GM21390 (cell line): ENCODE measurements around the gene ETV1.
"Not testable (repeated sequence)": the region's sequence is repeated elsewhere in the genome, so short reads cannot be mapped to it uniquely, and the experiment has no call there.

Experiments used
- ATAC-seq: cut with Tn5 transposase; IDR thresholded peaks from one replicate; pipeline ENCODE4 v1.9.1; 2021; ENCODE audit not compliant: unreplicated experiment

Gene ETV1

DNA sequence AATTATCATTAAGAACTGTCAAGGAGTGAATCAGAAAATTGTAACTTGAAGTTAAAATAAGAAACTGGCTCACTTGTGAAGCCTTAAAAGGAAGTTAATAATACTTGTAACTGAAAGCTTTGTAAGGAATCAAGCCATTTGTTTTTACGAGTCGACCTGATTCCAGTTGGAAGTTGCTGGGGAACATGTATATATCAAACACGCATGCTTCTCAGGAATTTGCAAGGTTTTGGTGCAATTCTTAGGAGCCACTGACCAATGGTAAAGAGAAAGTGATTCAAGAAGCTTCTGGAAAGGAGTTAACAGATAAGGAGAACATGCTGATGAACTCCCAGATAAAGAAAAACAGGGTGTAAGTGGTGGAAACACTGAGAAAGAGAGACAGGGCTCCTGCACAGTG lies 56.4 kb downstream of the ETV1 start:
- ATAC-seq = no peak

DNA sequence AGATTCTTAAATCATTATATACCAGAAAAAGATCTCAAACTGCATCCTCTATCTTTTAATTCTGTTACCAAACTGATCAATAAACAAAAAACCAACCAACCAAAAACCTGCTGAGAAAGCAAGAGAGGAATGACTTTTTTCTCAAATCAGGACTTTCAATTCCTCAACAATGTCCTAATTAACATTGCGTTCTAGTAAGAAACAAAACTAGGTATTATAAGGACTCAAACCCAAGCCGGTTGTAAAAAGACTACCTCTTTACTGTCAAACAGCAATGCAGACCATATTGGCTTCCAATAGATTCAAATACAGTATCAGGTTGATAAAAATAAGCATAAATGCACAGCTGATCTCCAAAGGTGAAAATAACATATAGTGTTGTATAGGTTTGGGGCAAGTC lies 57.3 kb downstream of the ETV1 start:
- ATAC-seq = no peak

DNA sequence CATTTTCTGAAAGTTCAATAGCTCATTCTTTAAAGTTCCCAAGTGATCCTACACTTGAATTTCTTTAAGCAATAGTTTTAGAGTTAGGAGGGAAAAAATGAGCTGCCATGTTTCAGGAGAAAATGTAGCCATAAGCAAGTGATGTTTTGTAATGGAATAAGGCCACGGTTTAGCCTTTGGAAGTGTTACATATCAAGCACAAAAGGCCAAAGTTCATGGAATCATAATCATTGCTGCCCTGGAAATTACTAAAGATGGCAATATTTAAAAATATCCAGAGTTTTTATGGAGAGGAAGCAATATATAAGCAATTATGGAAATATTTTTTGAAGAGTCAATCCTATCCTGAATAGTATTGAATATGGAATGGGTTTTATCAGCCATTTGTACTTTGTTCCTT lies 68.4 kb downstream of the ETV1 start:
- no peak for ATAC-seq

DNA sequence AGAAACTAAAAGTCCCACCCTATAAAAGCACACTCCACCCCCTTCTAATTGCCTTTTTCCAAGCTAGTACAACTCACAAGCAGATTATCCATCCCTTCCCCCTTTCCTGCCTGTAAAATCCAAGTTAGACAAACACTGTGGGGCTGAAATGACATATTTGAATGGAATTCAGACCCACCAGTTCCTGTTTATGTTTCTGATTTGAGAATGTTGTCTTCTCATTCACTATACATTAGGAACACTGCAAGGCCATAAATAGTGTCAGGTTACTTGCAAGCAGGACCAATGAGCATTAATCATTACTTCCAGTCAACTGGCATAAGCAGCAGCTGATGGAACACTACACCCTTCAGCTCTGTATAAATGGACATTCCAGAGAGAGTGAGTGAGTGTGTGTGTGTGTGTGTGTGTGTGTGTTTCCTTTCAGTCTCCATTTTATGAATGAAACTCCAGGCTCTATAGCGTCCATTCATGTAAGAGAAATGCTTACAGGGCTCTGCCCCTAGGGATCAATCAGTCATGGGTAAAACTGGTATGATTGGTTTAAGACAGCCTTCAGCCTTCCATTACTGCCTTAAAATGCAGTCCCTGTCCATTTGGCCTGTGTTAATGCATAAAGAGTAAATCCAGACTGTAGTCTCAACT lies 69.3 kb downstream of the ETV1 start:
- ATAC-seq = no peak

DNA sequence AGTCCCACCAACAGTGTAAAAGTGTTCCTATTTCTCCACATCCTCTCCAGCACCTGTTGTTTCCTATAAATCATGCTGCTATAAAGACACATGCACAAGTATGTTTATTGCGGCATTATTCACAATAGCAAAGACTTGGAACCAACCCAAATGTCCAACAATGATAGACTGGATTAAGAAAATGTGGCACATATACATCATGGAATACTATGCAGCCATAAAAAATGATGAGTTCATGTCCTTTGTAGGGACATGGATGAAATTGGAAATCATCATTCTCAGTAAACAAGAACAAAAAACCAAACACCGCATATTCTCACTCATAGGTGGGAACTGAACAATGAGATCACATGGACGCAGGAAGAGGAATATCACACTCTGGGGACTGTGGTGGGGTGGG lies 71.1 kb downstream of the ETV1 start:
- ATAC-seq = not testable (repeated sequence)

DNA sequence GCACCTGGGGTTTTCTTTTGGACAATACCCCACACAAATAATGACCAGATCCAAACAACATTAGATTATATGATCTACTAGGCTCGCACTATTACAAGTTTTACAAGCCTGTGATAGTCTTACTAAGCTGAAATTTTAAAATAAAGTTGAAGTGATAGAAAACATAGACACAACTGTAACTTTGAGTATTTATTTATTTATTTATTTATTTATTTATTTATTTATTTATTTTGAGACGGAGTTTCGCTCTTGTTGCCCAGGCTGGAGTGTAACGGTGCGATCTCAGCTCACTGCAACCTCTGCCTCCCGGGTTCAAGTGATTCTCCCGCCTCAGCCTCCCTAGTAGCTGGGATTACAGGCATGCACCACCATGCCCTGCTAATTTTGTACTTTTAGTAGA lies 72.4 kb downstream of the ETV1 start:
- ATAC-seq = not testable (repeated sequence)

DNA sequence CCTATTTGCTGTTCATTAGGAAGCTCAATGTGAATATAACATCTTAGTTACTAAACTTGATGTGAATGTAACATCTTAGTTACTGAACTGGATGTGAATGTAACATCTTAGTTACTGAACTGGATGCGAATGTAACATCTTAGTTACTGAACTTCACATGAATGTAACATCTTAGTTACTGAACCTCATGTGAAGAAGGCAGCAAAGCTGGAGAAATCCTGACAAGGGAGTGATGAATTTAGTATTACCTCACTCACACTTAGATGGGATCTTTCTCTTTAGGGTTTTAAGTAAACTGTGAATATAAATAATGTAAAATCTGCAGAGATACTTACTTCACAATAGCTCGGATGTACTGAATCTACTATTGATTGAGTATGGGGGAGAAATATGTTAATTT lies 73.6 kb downstream of the ETV1 start:
- ATAC-seq = no peak

DNA sequence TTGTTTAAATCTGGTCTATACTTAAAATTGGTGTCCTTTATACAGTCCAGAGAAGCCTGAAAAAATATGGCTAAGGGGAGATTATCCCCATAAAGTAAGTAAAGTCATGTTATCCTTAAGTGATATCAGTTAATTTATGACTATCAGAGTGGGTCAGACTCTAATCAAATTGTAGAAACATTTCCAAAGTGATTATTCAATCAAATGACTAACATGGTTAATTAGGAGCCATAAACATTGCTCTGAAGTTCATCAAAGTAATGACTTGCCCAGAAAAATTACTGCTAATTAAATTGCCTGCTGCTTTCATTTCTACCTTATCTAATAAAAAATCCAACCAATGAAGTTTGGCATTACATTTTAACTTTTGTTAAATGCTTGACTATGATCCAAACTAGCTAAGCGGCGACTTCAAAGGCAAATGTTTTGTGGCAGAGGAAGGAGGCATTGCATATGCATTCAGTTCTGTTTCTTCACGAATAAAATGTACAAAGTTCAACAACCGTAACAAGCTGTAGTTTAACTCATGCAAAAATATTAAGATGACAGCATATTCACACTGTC lies 76.7 kb downstream of the ETV1 start:
- no peak for ATAC-seq

DNA sequence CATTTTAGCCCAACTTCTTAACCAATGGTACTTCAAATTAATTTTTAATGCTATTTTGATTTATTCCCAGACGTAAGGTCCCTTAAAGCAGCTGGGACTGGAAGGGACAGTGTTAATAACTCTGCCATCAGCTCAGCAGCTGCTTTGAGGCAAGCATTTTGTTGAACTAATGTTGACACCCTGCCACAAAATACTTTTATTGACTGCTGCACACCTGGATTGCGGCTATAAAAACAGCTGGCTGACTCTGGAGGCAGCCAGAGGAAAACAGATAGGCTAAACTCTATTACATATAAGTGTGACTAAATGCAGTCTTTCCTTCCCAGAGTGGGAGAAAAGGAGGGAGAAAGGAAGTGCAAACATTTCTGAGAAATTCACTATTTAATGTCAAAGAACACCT lies 77.6 kb downstream of the ETV1 start:
- ATAC-seq = no peak

DNA sequence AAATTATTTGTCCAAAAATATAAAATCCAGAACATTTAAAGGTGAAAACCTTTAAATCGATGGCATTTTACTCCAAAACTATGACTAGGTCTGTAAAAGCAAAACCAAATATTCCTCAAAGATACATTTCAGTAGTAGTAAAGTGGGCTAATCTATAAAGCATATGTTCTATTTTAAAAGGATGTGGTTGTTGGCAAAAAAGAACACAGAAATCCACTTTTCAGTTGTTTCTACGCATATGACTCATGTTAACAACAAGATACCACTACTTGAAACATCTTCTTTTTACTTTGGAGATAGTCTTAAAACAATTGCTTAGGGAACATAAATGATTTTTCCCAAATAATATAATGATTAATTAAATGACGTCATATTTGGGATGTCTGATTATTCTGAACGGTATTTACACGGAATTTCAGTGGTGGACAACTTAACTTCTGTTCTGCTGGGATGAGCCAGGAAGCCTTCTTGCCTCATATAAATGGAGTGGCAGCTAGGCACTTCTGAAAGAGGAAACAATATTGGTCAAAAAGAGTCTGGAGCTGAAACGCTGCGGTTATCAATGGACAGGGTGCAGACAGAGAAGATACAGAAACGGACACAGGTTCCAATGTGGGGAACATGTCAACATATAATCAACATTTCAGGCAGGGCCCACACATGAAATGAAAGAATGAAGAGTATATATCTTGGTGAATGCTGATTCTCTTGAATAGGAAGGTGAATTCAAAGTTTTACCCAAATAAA lies 78.5 kb downstream of the ETV1 start:
- no peak for ATAC-seq

DNA sequence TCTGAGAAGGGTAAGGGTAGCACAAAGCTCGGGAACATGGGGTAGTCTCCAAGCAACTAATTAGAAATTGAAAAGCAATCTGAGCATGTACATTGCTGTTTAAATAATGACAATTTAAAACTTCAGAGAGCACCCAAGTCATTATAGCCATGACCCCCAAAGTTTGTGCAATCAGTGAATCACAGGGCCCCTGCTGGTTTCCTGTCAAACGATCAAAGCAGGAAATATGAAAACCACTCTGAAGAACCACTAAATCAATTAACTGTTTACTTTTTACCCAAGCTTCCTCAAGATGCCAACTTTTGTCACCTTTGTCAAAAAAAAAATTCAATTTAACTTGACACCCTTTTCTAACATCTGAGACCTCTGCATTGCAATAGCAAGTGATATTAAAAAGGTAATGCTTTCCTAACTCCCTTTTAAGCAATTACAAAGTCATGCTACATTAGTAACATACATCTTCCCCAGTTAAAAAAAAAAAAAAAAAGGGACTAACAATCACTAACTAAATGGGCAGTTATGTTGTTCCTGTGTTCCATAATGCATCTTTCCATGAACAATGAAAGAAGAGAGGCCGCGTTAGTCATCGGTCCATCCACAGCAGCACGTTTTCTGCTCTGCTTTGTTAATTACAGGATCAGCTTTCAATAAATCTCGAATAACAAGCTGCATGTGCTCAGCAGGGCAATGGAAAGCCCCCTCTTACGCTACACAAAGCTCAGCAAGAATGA lies 80.6 kb downstream of the ETV1 start:
- no peak for ATAC-seq

DNA sequence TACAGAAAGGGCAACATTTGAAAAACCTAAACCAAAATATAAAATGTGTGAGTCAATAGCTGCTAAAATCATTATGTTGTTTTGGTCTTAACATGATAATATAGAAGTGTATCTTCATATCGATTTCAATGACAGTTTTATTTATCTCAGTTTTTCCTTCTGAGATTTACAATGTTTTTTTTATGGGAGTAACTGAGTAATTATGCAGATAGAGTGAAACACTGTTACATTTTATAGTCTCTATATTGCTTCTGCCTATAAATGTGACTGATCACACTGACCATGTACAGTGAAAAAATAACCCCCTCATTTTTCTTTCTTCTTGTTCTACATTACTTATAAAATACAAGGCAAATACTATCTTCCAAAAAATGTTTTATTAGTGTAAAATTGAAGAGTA lies 81.6 kb downstream of the ETV1 start:
- ATAC-seq = no peak

DNA sequence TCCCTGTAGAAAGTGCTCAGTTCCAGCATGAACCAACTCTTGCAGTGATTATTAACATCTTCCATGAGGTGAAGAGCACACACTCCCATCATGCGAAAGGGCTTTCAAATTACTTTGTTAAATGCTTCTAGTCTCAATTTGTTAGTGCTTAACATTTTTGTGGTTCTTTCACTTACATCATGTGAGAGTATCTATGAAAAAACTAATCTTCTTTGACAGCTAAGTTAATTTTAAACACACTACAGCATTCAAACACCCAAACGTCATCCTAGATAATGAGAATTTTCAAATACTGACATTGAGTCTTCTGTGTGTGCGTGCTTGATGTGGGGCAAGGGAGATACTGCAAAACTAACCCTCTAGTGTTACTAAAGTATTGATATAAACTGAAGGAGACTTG lies 84.8 kb downstream of the ETV1 start:
- no peak for ATAC-seq

DNA sequence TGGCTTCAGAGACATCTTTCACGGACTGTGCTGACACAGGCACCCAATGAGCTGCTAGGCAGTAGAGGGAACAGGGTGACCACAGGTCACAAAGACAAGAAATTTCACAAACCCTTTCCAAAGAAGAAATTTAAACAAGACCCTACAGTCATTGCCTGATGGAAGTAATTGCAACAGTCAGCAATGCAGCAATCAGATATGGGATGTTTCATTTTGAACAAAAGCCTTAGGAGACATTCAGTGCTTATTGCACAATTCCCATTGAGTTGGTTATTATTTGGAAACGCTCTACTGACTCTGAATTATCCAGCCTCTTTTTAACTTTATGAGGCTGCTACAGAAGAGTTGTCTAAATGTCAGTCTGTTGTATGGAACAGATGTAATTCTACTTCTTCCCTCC lies 85.5 kb downstream of the ETV1 start:
- ATAC-seq = no peak

DNA sequence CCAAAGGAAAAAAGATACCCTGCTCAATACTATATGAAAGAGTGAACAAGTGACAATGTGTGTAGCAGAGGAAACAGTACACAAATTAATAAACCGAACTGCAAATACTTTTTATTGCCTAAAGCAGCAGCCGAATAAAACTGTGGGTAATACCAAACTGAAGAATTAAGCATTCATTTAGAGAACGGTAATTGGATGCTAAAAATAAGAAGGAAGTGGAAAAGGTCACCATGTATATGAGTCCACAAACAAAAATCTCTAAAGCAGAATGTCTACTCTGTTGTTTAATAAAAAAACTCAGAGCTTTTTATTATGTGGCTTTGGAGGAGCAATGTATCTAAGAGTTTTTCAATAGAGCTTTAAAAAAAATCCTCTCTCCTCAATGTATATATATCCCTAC lies 87.9 kb downstream of the ETV1 start:
- no peak for ATAC-seq

DNA sequence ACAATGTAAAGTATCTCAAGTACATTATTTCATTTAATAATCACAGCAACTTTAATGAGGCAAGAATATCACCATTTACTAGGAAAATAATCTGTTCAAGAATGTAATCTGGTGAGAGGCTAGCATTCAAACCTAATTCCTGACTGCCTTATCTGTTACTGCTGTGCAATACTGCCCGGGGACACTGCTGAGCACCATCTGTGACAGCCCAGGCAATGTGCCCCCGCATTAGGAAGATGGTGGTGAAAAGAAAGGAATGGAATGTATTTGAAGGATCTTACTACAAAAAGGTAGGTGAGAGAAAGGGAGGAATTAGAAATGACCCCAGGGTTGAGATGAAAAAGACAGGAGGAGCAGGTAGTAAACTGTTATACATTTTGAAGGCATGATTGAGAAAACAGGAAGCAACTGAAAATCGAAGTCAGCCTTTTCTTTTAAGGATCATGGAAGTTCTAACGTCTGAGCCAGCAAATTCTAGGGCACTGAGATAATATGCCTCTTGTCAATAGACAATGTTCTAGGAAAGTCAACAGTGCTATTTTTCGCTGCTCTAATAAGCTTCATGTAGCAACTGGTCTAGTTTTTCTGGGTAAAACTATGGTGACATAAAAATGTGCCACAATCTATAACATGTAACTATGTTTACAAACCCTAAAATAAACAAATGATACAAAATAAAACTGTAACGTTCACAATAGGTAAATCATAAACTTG lies 90.4 kb downstream of the ETV1 start:
- ATAC-seq = no peak

DNA sequence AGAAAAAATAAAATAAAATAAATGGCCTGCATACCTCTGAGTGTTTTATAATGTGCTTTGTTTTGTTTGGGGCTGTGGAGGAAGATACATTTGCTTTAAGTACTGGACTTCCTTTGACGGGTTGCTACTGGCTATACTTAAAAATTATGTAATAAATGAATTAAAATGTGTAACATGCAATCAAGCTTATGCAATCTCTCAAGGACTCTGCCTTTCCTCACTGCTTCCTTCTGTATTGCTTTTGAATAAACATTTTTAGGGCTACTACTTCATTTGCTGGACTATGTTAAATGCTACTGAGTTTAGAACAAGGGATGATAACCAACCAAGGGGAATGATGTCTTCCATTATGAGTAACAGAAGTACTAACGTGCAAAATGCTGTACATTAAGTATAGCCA lies 91.6 kb downstream of the ETV1 start:
- no peak for ATAC-seq

DNA sequence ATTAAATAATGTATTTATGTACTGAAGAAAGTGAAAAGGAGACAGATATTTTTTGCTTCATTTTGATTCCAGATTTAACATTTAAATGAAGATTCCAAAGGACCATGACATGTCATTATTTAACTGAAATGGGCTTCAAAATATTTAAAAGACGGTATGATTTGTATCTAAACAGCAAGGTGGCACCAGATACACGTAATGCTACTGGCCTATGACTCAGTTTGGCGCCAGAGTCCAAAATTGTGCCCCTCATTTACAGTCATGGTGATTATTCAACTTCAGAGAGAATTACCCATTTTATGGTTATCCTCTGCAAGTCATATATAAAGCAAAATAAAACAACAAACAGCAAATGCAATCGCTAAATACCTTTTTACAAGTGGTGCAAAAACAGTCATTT lies 94.5 kb downstream of the ETV1 start:
- ATAC-seq = no peak

DNA sequence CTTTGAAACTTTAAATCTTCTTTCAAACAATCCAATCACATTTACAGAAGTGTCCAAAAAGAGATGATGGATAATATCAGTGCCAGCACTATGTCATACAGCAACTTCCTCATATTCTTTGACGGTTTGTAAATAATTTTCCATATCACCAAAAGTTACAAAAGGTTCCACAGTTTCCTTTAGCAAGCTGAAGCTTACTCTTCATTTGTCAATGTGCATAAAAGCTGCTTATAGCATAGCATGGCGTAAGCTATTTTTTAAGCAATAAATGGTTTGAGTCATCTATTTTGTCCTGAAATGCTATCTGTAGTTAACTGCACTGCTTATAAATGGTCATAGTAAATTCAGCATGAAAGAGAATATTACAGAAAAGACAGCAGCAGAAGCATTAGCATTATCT lies 95.1 kb downstream of the ETV1 start:
- ATAC-seq = no peak

DNA sequence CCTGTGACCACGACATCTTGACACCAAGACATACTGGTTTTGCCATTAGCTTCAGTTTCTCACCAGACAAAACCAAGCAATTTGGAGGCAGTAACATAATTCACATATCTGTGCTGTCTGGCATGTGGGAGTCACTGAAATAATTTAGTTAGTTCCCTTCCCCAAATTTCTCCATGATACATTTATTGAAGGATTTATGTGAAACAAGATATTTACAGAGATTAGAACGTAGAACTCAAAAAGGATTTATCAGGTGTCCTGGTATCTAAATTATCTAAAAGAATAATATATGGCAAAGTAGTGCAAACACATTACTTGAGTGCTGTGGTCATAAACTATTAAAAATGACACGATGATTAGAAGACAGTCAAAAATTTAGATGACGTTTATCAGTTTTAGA lies 98.7 kb downstream of the ETV1 start:
- no peak for ATAC-seq

DNA sequence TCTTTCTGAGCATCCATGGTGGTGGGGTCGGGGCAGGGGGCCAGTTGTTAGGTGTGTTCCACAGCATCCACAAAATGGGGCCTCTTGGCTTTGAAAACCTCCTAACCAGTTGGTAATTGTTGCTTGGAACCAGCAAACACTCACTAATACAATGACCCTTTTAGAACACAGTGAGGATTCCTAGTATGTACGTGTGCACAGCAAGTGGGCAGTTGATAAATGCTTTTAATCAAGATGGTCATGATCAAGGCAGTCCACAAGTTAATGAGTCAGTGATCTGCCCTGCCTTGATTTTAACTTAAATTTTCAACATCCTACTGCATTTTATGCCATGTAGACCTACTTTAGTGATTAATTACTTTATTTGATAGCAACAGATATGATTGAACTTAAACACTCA lies 103.1 kb downstream of the ETV1 start:
- no peak for ATAC-seq
